ENCODE results near the gene VPS51. TPM values are rescaled to one million over a fixed set of nuclear protein-coding genes. Genes with fewer than 3 reads are reported as not detected.

The VPS51 gene
- total and polyA plus RNA-seq, 9 of the 15 experiments (the other 6 are each of a cell fraction or from before 2014, with no cell fraction given), result 1.8 to 143 (median 46.8) TPM

DNA sequence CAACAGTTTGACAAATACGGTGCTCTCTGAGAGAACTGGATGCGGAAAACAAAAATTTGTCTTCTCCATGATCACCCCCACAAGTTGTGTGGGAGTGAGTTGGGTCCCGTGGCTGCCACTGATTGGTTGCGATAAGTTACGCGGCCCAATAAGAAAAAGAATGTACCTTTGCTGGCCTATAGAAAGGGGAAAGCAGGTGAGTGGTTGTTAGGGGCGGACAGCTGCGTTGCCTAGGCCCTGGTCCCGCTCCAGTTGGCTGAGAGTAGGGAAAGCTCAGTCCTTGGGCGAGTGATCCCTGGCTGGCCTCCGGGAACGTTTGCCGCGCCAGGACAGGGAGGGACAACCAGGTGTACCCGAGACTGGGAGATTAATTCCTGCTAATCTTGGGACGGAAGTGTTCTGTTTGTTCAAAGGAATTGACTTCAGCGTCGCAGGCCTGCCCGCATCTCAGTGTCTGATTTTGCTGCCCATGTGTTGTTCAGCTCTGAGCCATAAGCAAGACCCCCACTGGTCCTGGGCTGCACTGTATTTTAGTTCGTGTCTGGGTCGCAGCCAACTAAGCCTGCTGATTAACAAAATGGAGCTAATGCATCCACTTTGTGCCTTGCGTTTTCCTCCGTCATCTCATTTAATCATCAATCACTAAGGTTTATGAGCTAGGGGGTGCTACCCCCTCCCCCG, 39.1 kb downstream of the VPS51 start (continued):
- no peak for TF ChIP-seq ZNF347 (CRISPR knock-in tag; IDR thresholded peaks at IDR 0.05; ENCODE audit: low read depth)
- TF ChIP-seq SMAD1 (IDR thresholded peaks at IDR 0.05; ENCODE audit: low read depth, low read length, partially characterized antibody), result no peak
- TF ChIP-seq, protein P1, sequence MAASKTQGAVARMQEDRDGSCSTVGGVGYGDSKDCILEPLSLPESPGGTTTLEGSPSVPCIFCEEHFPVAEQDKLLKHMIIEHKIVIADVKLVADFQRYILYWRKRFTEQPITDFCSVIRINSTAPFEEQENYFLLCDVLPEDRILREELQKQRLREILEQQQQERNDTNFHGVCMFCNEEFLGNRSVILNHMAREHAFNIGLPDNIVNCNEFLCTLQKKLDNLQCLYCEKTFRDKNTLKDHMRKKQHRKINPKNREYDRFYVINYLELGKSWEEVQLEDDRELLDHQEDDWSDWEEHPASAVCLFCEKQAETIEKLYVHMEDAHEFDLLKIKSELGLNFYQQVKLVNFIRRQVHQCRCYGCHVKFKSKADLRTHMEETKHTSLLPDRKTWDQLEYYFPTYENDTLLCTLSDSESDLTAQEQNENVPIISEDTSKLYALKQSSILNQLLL (CRISPR knock-in tag; IDR thresholded peaks at IDR 0.05; ENCODE audit: borderline replicate concordance), result no peak
- no peak for TF ChIP-seq TAF9B (IDR thresholded peaks at IDR 0.05; ENCODE audit: partially characterized antibody)
- no peak for TF ChIP-seq RREB1 (CRISPR knock-in tag; IDR thresholded peaks at IDR 0.05)
- TF ChIP-seq ZNF282 (CRISPR knock-in tag; IDR thresholded peaks at IDR 0.05), result no peak
- TF ChIP-seq, protein P2, sequence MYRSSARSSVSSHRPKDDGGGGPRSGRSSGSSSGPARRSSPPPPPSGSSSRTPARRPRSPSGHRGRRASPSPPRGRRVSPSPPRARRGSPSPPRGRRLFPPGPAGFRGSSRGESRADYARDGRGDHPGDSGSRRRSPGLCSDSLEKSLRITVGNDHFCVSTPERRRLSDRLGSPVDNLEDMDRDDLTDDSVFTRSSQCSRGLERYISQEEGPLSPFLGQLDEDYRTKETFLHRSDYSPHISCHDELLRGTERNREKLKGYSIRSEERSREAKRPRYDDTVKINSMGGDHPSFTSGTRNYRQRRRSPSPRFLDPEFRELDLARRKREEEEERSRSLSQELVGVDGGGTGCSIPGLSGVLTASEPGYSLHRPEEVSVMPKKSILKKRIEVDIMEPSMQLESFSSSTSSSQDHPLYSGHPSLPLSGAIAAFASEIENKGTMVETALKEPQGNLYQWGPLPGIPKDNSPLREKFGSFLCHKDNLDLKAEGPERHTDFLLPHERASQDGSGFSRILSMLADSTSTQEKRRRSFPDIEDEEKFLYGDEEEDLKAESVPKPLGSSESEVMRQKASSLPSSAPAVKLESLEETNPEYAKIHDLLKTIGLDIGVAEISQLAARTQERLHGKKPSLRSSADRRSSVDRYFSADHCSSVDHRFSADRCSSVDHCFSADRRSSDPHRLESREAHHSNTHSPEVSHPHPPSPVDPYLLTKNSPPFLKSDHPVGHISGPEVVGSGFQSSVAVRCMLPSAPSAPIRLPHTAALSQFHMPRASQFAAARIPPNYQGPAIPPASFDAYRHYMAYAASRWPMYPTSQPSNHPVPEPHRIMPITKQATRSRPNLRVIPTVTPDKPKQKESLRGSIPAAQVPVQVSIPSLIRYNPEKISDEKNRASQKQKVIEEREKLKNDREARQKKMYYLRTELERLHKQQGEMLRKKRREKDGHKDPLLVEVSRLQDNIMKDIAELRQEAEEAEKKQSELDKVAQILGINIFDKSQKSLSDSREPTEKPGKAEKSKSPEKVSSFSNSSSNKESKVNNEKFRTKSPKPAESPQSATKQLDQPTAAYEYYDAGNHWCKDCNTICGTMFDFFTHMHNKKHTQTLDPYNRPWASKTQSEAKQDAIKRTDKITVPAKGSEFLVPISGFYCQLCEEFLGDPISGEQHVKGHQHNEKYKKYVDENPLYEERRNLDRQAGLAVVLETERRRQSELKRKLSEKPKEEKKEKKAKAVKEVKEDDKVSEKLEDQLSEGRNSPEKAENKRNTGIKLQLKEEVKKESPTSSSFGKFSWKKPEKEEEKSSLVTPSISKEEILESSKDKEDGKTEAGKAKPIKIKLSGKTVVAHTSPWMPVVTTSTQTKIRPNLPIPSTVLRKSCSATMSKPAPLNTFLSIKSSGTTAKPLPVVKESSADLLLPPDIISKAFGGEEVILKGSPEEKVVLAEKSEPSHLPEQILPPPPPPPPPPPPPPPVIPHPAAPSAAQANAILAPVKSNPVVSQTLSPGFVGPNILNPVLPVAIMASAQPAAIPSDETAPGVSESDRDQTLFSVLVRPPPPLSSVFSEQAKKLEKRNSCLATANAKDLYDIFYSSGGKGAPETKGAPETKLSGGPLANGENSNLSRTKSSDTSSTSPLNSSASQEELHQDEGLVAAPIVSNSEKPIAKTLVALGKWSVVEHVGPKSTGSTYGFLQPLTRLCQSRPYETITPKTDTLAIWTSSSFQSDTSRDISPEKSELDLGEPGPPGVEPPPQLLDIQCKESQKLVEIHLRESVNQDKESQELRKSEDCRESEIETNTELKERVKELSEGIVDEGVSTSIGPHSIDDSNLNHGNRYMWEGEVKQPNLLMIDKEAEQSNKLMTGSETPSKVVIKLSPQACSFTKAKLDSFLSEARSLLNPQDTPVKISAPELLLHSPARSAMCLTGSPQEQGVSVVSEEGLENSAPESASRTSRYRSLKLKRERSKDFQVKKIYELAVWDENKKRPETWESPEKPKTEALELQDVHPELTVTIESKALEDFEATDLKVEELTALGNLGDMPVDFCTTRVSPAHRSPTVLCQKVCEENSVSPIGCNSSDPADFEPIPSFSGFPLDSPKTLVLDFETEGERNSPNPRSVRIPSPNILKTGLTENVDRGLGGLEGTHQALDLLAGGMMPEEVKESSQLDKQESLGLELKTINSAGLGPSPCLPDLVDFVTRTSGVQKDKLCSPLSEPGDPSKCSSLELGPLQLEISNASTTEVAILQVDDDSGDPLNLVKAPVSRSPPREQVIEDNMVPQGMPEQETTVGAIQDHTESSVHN (IDR thresholded peaks at IDR 0.05; ENCODE audit: borderline replicate concordance in 1 of 2, low read depth in 1 of 2), result no peak
- TF ChIP-seq ZNF133 (CRISPR knock-in tag; IDR thresholded peaks at IDR 0.05), result no peak

All from K562 (cell line).